DOHH2 (cell line): Measurements from ENCODE around the gene VAC14.

Source experiments
- H3F3A ChIP-seq: fragments of 200-600 bp; sonication (generic), shearing (Covaris generic); 2 replicates; pipeline ENCODE4 v1.6.0; 2016; ENCODE audit warnings: antibody characterized with exemption, mild to moderate bottlenecking; ENCODE audit not compliant: control insufficient read depth, insufficient read depth
- H3K27ac ChIP-seq: fragments of 200-600 bp; sonication (generic); 2 replicates; pipeline ENCODE4 v1.5.1; 2014; ENCODE audit warnings: low read depth, mild to moderate bottlenecking, low read length, moderate library complexity
- H3K27me3 ChIP-seq: fragments of 200-600 bp; sonication (generic); 2 replicates; pipeline ENCODE4 v1.6.1; 2014; ENCODE audit warnings: mild to moderate bottlenecking, low read length, mixed read lengths; ENCODE audit not compliant: control insufficient read depth
- H3K36me3 ChIP-seq: fragments of 200-600 bp; sonication (generic); 2 replicates; pipeline ENCODE4 v1.6.1; 2014; ENCODE audit warnings: mild to moderate bottlenecking, low read length, moderate library complexity, mixed read lengths; ENCODE audit not compliant: control insufficient read depth
- H3K4me1 ChIP-seq: fragments of 200-600 bp; sonication (generic); 2 replicates; pipeline ENCODE4 v1.6.1; 2014; ENCODE audit warnings: mild to moderate bottlenecking, low read length, mixed read lengths; ENCODE audit not compliant: control insufficient read depth
- H3K4me2 ChIP-seq: fragments of 200-600 bp; sonication (generic); 2 replicates; pipeline ENCODE4 v1.6.0; 2014; ENCODE audit warnings: mild to moderate bottlenecking, low read length, moderate library complexity
- H3K4me3 ChIP-seq: fragments of 200-600 bp; sonication (generic); 2 replicates; pipeline ENCODE4 v1.5.1; 2014; ENCODE audit warnings: mild to moderate bottlenecking, low read length, mixed read lengths
- H3K79me2 ChIP-seq: fragments of 200-600 bp; sonication (generic); 2 replicates; pipeline ENCODE4 v1.6.1; 2014; ENCODE audit warnings: mild to moderate bottlenecking, low read length, mixed read lengths; ENCODE audit not compliant: control insufficient read depth
- H3K9me2 ChIP-seq: fragments of 200-600 bp; sonication (generic); replicated peaks from 2 replicates; pipeline ENCODE4 v1.6.1; 2014; ENCODE audit warnings: mild to moderate bottlenecking, low read length, mixed read lengths; ENCODE audit not compliant: control insufficient read depth
- H3K9me3 ChIP-seq: fragments of 200-600 bp; sonication (generic); 2 replicates; pipeline ENCODE4 v1.6.1; 2014; ENCODE audit warnings: antibody characterized with exemption, low read length, mixed read lengths; ENCODE audit not compliant: control insufficient read depth, insufficient read depth
- H4K20me1 ChIP-seq: fragments of 200-600 bp; sonication (generic); 2 replicates; pipeline ENCODE4 v1.6.0; 2014; ENCODE audit warnings: low read depth, mild to moderate bottlenecking, antibody characterized with exemption, low read length, moderate library complexity; ENCODE audit not compliant: control insufficient read depth, insufficient read depth
- EZH2phosphoT487 ChIP-seq: fragments of 200-600 bp; sonication (generic); IDR thresholded peaks from 2 replicates; pipeline ENCODE4 v1.6.1; 2017; ENCODE audit warnings: borderline replicate concordance, mild to moderate bottlenecking, antibody characterized with exemption, low read length, moderate library complexity, mixed read lengths
- TF ChIP-seq, protein P1 (sequence below): fragments of 200-600 bp; sonication (generic); IDR thresholded peaks from one replicate; pipeline ENCODE4 v1.5.1; 2014; ENCODE audit warnings: antibody characterized with exemption, mild to moderate bottlenecking, low read depth, low read length; ENCODE audit not compliant: poor library complexity, severe bottlenecking

VAC14 gene

DNA sequence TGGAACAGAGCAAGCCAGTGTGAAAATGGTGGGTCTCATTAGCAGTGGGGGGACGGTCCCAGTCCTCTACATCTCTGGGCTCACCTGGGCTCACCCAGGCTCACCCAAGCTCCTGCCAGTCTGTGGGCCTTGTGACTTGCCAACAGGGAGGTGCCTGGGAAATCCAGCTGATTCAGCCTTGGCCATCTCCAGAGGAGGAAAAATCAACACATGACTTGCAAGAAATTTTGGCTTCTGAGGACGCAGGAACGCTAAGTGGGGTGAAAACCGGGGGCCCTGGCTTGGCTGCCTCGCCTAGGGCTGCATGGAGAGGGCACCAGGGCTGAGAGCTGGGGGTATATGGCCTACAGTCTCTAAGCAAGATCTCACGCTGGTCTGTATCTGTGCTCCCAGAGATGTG is 47.7 kb downstream of the VAC14 start:
- Histone ChIP-seq H3K4me3 (no peak overlapping the region), H3K4me2 (no peak overlapping the region), H3K36me3 (no peaks in the 10 kb centered on the region; the same call in 1 of the 2 replicates), H3F3A (no peaks in the 10 kb centered on the region), H3K79me2 (no peaks in the 10 kb centered on the region), H3K4me1 (peaks cover 11% of the 10 kb centered on the region), H3K27me3 (no peaks in the 10 kb centered on the region), H3K27ac (no peak overlapping the region), H3K9me3 (no peaks in the 10 kb centered on the region), H4K20me1 (no peaks in the 10 kb centered on the region), H3K9me2 (no peaks in the 10 kb centered on the region)
- TF ChIP-seq, protein P1, sequence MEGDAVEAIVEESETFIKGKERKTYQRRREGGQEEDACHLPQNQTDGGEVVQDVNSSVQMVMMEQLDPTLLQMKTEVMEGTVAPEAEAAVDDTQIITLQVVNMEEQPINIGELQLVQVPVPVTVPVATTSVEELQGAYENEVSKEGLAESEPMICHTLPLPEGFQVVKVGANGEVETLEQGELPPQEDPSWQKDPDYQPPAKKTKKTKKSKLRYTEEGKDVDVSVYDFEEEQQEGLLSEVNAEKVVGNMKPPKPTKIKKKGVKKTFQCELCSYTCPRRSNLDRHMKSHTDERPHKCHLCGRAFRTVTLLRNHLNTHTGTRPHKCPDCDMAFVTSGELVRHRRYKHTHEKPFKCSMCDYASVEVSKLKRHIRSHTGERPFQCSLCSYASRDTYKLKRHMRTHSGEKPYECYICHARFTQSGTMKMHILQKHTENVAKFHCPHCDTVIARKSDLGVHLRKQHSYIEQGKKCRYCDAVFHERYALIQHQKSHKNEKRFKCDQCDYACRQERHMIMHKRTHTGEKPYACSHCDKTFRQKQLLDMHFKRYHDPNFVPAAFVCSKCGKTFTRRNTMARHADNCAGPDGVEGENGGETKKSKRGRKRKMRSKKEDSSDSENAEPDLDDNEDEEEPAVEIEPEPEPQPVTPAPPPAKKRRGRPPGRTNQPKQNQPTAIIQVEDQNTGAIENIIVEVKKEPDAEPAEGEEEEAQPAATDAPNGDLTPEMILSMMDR = no peak
- no peak for TF ChIP-seq EZH2phosphoT487

DNA sequence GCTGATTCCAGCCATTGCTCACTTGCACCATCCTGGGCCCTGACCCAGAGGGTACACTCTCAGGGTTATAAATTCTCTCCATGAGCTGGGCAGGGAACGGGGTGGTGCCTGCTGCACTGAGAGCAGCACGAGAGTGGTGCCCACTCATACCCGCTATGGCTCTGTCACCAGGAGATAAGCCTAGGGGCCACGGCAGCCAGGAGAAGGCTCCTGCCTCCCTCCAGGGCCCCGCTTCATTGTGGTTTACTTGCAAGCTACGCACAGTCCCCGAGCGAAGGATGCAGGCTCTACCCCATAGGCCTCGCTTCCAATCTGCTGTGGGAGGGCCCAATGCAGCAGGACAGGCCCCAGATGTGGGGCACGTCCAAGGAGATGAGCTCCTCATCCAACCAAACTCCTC is 48.5 kb downstream of the VAC14 start:
- H3F3A ChIP-seq = no peaks in the 10 kb centered on the region
- no peaks in the 10 kb centered on the region for H3K27me3 ChIP-seq
- no peaks in the 10 kb centered on the region for H3K9me3 ChIP-seq
- no peak overlapping the region for H3K27ac ChIP-seq
- TF ChIP-seq, protein P1 = no peak
- TF ChIP-seq EZH2phosphoT487 = no peak
- H3K36me3 ChIP-seq = no peaks in the 10 kb centered on the region; the same call in 1 of the 2 replicates
- H3K4me2 ChIP-seq = no peak overlapping the region
- H3K4me3 ChIP-seq = no peak overlapping the region
- H3K4me1 ChIP-seq = peaks cover 11% of the 10 kb centered on the region
- H4K20me1 ChIP-seq = no peaks in the 10 kb centered on the region
- H3K79me2 ChIP-seq = no peaks in the 10 kb centered on the region
- H3K9me2 ChIP-seq = no peaks in the 10 kb centered on the region

GRCh38 chr16:70751593-70751992 is 49.4 kb downstream of the VAC14 start:
- H3K36me3 ChIP-seq = no peaks in the 10 kb centered on the region
- peaks cover 11% of the 10 kb centered on the region for H3K4me1 ChIP-seq
- H3K79me2 ChIP-seq = no peaks in the 10 kb centered on the region
- H3K27me3 ChIP-seq = no peaks in the 10 kb centered on the region
- H3F3A ChIP-seq = no peaks in the 10 kb centered on the region
- TF ChIP-seq, protein P1 = no peak
- no peak for TF ChIP-seq EZH2phosphoT487
- no peak overlapping the region for H3K27ac ChIP-seq
- H3K4me2 ChIP-seq = no peak overlapping the region
- no peak overlapping the region for H3K4me3 ChIP-seq
- no peaks in the 10 kb centered on the region for H4K20me1 ChIP-seq
- no peaks in the 10 kb centered on the region for H3K9me3 ChIP-seq
- H3K9me2 ChIP-seq = no peaks in the 10 kb centered on the region
